ENCODE measurements around the gene NLRC3.

- no peak for TF ChIP-seq CTCF (conservative IDR thresholded peaks at IDR 0.05; ENCODE audit: low read depth, low read length)
- no peak for TF ChIP-seq EZH2 (IDR thresholded peaks at IDR 0.05; ENCODE audit: low read length, unreplicated experiment)
Measured at GRCh38 chr16:3494386-3494973, 82.7 kb downstream of the NLRC3 start.

Measured in PC-3 (cell line).